GM21529 (cell line): Measurements from ENCODE around the gene SSH3.
A peak's percentile ranks its signal among the peaks of the same experiment; 100 is the strongest.
"Not testable (repeated sequence)": the region's sequence is repeated elsewhere in the genome, so short reads cannot be mapped to it uniquely, and the experiment has no call there.

Experiments
- ATAC-seq: cut with Tn5 transposase; IDR thresholded peaks from one replicate; pipeline ENCODE4 v1.9.1; 2021; ENCODE audit not compliant: unreplicated experiment

SSH3 gene

GRCh38 chr11:67310246-67311050 is 7.1 kb downstream of the SSH3 start:
- no peak for ATAC-seq

- no peak for ATAC-seq
Measured at GRCh38 chr11:67311051-67311555, 7.8 kb downstream of the SSH3 start.

GRCh38 chr11:67311556-67312082 is 8.3 kb downstream of the SSH3 start:
- no peak for ATAC-seq

GRCh38 chr11:67312187-67313021 is 9.1 kb downstream of the SSH3 start:
- no peak for ATAC-seq

- ATAC-seq, result no peak
Measured at GRCh38 chr11:67313125-67313890, 10.0 kb downstream of the SSH3 start.

GRCh38 chr11:67314218-67314617 is 10.9 kb downstream of the SSH3 start:
- ATAC-seq, result no peak

GRCh38 chr11:67315325-67315909 is 12.1 kb downstream of the SSH3 start:
- ATAC-seq, result no peak

- no peak for ATAC-seq
Measured at GRCh38 chr11:67316882-67317204, 13.5 kb downstream of the SSH3 start.

GRCh38 chr11:67317205-67317887 is 14.0 kb downstream of the SSH3 start:
- peak; percentile 78 for ATAC-seq

GRCh38 chr11:67317888-67318555 is 14.7 kb downstream of the SSH3 start:
- peak; percentile 15 for ATAC-seq

GRCh38 chr11:67318876-67319275 is 15.5 kb downstream of the SSH3 start:
- ATAC-seq, result not testable (repeated sequence)

GRCh38 chr11:67320011-67320410 is 16.7 kb downstream of the SSH3 start:
- ATAC-seq, result no peak

GRCh38 chr11:67320691-67321090 is 17.4 kb downstream of the SSH3 start:
- no peak for ATAC-seq

- ATAC-seq, result no peak
Measured at GRCh38 chr11:67321313-67321871, 18.1 kb downstream of the SSH3 start.

GRCh38 chr11:67322049-67322448 is 18.7 kb downstream of the SSH3 start:
- no peak for ATAC-seq

GRCh38 chr11:67323526-67323925 is 20.2 kb downstream of the SSH3 start:
- ATAC-seq, result no peak

- no peak for ATAC-seq
Measured at GRCh38 chr11:67332081-67332691, 28.9 kb downstream of the SSH3 start.

- ATAC-seq, result no peak
Measured at GRCh38 chr11:67337257-67337656, 33.9 kb downstream of the SSH3 start.

- ATAC-seq, result no peak
Measured at GRCh38 chr11:67344264-67344663, 40.9 kb downstream of the SSH3 start.
